CD14-positive monocyte (primary cell): ENCODE results near the gene UBP1. TPM values are rescaled to one million over a fixed set of nuclear protein-coding genes. Genes with fewer than 3 reads are reported as not detected.

Experiments
- DNase-seq, 3 donors: peaks; one replicate each; pipeline ENCODE4 v3.0.0-alpha.2; 2011 to 2022
- H2AFZ ChIP-seq: 2 replicates; pipeline ENCODE4 v1.6.0; 2012; ENCODE audit warnings: mild to moderate bottlenecking, low read depth, low read length, inconsistent platforms; ENCODE audit not compliant: insufficient read depth, poor library complexity, severe bottlenecking
- H3K27ac ChIP-seq, 2 donors: 1 replicate in 1 of 2; 2 replicates in 1 of 2; pipeline ENCODE4 v1.5.1; 2012 to 2013; ENCODE audit warnings: low read length in 2 of 2, control low read depth in 1 of 2, inconsistent platforms in 1 of 2, low read depth in 1 of 2, mild to moderate bottlenecking in 1 of 2
- H3K27me3 ChIP-seq, 2 donors: one replicate each; pipeline versions ENCODE4 v1.6.0 to v1.6.1; 2011 to 2013; ENCODE audit warnings: low read length in 2 of 2; ENCODE audit not compliant: control insufficient read depth in 2 of 2, insufficient read depth in 2 of 2
- H3K36me3 ChIP-seq, 2 donors: replicated peaks in 1 of 2; 1 replicate in 1 of 2; 2 replicates in 1 of 2; pipeline versions ENCODE4 v1.5.1 to v1.6.1; 2012 to 2013; ENCODE audit warnings: low read length in 2 of 2, control low read depth in 1 of 2, inconsistent platforms in 1 of 2, mild to moderate bottlenecking in 1 of 2; ENCODE audit not compliant: insufficient read depth in 2 of 2, control insufficient read depth in 1 of 2
- H3K4me1 ChIP-seq, 2 donors: 1 replicate in 1 of 2; 2 replicates in 1 of 2; pipeline versions ENCODE4 v1.5.1 to v1.6.1; 2012 to 2013; ENCODE audit warnings: low read length in 2 of 2, control low read depth in 1 of 2, inconsistent platforms in 1 of 2, mild to moderate bottlenecking in 1 of 2, moderate library complexity in 1 of 2; ENCODE audit not compliant: insufficient read depth in 2 of 2, control insufficient read depth in 1 of 2
- H3K4me2 ChIP-seq: replicated peaks from 2 replicates; pipeline ENCODE3; 2012; ENCODE audit warnings: low read length, moderate library complexity, mild to moderate bottlenecking; ENCODE audit not compliant: poor library complexity, severe bottlenecking; ENCODE audit errors: extremely low read depth
- H3K4me3 ChIP-seq, 3 experiments: fragments of 200-600 bp in 1 of 3; sonication (generic) in 1 of 3; replicated peaks in 1 of 3; 1 replicate in 2 of 3; 2 replicates in 1 of 3; pipeline ENCODE4 v1.5.1; 2011 to 2013; ENCODE audit warnings: low read length in 3 of 3, mild to moderate bottlenecking in 3 of 3, control low read depth in 2 of 3, low read depth in 2 of 3, inconsistent platforms in 1 of 3, moderate library complexity in 1 of 3
- H3K79me2 ChIP-seq: 2 replicates; pipeline ENCODE4 v1.6.0; 2012; ENCODE audit warnings: mild to moderate bottlenecking, control low read depth, inconsistent platforms, low read length, moderate library complexity; ENCODE audit not compliant: insufficient read depth
- H3K9ac ChIP-seq: 2 replicates; pipeline ENCODE4 v1.6.0; 2017; ENCODE audit warnings: low read length, mild to moderate bottlenecking; ENCODE audit not compliant: insufficient read depth, poor library complexity, severe bottlenecking
- H3K9me3 ChIP-seq, 2 donors: replicated peaks in 1 of 2; 1 replicate in 1 of 2; 2 replicates in 1 of 2; pipeline versions ENCODE4 v1.5.1 to v1.6.1; 2012 to 2013; ENCODE audit warnings: low read length in 2 of 2, control low read depth in 1 of 2; ENCODE audit not compliant: control insufficient read depth in 1 of 2, insufficient read depth in 1 of 2
- H4K20me1 ChIP-seq: 2 replicates; pipeline ENCODE4 v1.6.0; 2012; ENCODE audit warnings: mild to moderate bottlenecking, low read length, control low read depth, moderate library complexity; ENCODE audit not compliant: insufficient read depth
- H3K27ac Mint-ChIP-seq, 7 donors: one replicate each; pipeline ENCODE4 v1.8.0; 2020; ENCODE audit warnings: mild to moderate bottlenecking in 7 of 7, mixed read lengths in 7 of 7, moderate library complexity in 6 of 7, inconsistent platforms in 2 of 7
- H3K27me3 Mint-ChIP-seq, 3 donors: one replicate each; pipeline ENCODE4 v1.8.0; 2021 to 2022; ENCODE audit warnings: low read depth in 3 of 3, mild to moderate bottlenecking in 3 of 3, mixed read lengths in 3 of 3, moderate library complexity in 3 of 3, inconsistent platforms in 1 of 3
- H3K36me3 Mint-ChIP-seq, 2 donors: one replicate each; pipeline ENCODE4 v1.8.0; 2020; ENCODE audit warnings: mixed read lengths in 2 of 2, inconsistent platforms in 1 of 2, mild to moderate bottlenecking in 1 of 2
- H3K4me1 Mint-ChIP-seq: one replicate; pipeline ENCODE4 v1.8.0; 2020; ENCODE audit warnings: mild to moderate bottlenecking, mixed read lengths
- H3K4me3 Mint-ChIP-seq, 2 donors: one replicate each; pipeline ENCODE4 v1.8.0; 2020; ENCODE audit warnings: mild to moderate bottlenecking in 2 of 2, mixed read lengths in 2 of 2, moderate library complexity in 1 of 2
- H3K9me3 Mint-ChIP-seq, 7 donors: one replicate each; pipeline ENCODE4 v1.8.0; 2020 to 2022; ENCODE audit warnings: mixed read lengths in 7 of 7, mild to moderate bottlenecking in 6 of 7, moderate library complexity in 6 of 7, inconsistent platforms in 2 of 7
- CTCF ChIP-seq: fragments of 200-600 bp; IDR thresholded peaks from one replicate; pipeline ENCODE4 v1.8.0; 2022; ENCODE audit warnings: antibody characterized with exemption, mild to moderate bottlenecking
- WGBS: methylation state at CpG from one replicate; pipeline ENCODE4 v1.1.5; 2013; ENCODE audit warnings: missing lambda C conversion rate; ENCODE audit not compliant: insufficient coverage; 5-methylcytosine and 5-hydroxymethylcytosine counted together
- intact Hi-C, 2 donors: fragments of 100-400 bp; cut with micrococcal nuclease; formaldehyde crosslinking; loops; one replicate each; pipeline versions ENCODE4 v1.15.0 to v1.15.1; 2023
- polyA plus RNA-seq, 3 donors: library from polyadenylated mRNA; depleted of rRNA in 1 of 3; unstranded in 2 of 3; stranded (reverse) in 1 of 3; fragments of 300-500 nt in 2 of 3; fragments of >200 nt in 1 of 3; fragmentation: Illumina TruSeq in 2 of 3; gene quantifications; 1 replicate in 2 of 3; 2 replicates in 1 of 3; pipeline ENCODE4 v1.2.3, GENCODE V29; 2012 to 2021

The UBP1 gene
- polyA plus RNA-seq, 3 donors, result 7.8 to 72.4 (median 8.8) TPM

GRCh38 chr3:33437556-33438283 lies 2.5 kb downstream of the UBP1 start:
- Histone ChIP-seq H3K27me3 (no peaks in the 10 kb centered on the region), H3K4me1 (peaks cover 53 to 66% of the 10 kb centered on the region in 2 donors), H4K20me1 (peaks cover 67% of the 10 kb centered on the region), H3K27ac (peak overlapping the region; percentile 51 to 90), H3K36me3 (no peaks in the 10 kb centered on the region), H3K9ac (peak overlapping the region; percentile 87), H3K79me2 (peaks cover 71% of the 10 kb centered on the region), H3K4me2 (peak overlapping the region; percentile 91), H3K9me3 (no peaks in the 10 kb centered on the region), H2AFZ (no peak overlapping the region), H3K4me3 (peak overlapping the region; percentile 70 to 95 (median 94))
- Mint-ChIP-seq H3K27ac (peak overlapping the region; percentile 90 to 97 (median 96)), H3K4me3 (peak overlapping the region; percentile 93 to 96), H3K27me3 (peaks cover 0 to 5% (median 0%) of the 10 kb centered on the region in 3 donors), H3K9me3 (peaks cover 0 to 5% (median 0%) of the 10 kb centered on the region in 7 donors), H3K36me3 (peaks cover 3% of the 10 kb centered on the region in 2 donors), H3K4me1 (peaks cover 59% of the 10 kb centered on the region)
- DNase-seq, result no peak
- intact Hi-C loops, result loop anchor here (2.0 to 10.0 kb wide), 3 partner anchors 17 to 355 kb away; partner anchors contain the start of gene CRTAP (in 1 of the 2)
- TF ChIP-seq CTCF, result no peak
- 64% methylated on average over 2 of the region's 3 CpGs for WGBS

GRCh38 chr3:33433843-33434242 lies 6.4 kb downstream of the UBP1 start:
- Mint-ChIP-seq H3K4me3 (no peak overlapping the region), H3K27me3 (no peaks in the 10 kb centered on the region), H3K4me1 (peaks cover 88% of the 10 kb centered on the region), H3K9me3 (peaks cover 0 to 5% (median 0%) of the 10 kb centered on the region in 7 donors), H3K27ac (peak overlapping the region; percentile 83 to 96 (median 92)), H3K36me3 (peaks cover 3 to 10% of the 10 kb centered on the region in 2 donors)
- Histone ChIP-seq H3K4me2 (peak overlapping the region; percentile 12), H2AFZ (no peak overlapping the region), H4K20me1 (peaks cover 100% of the 10 kb centered on the region), H3K4me3 (no peak overlapping the region), H3K9ac (no peak overlapping the region), H3K79me2 (peaks cover 100% of the 10 kb centered on the region), H3K9me3 (no peaks in the 10 kb centered on the region), H3K27ac (peak overlapping the region; percentile 35 to 38), H3K4me1 (peaks cover 79 to 94% of the 10 kb centered on the region in 2 donors), H3K36me3 (no peaks in the 10 kb centered on the region), H3K27me3 (no peaks in the 10 kb centered on the region)
- DNase-seq, result no peak
- TF ChIP-seq CTCF, result no peak
- intact Hi-C loops, result loop anchor here in 1 of 2 donors (10.0 kb wide), 1 partner anchor 319 kb away; the partner anchor contains the start of gene CRTAP
- WGBS, result no CpG with 5 or more reads among the region's 2 CpGs
